Duodenal mucosa (tissue), 2 donors: ENCODE measurements around the gene OR2G3.

Source experiments
- H3K27ac ChIP-seq: one replicate; pipeline ENCODE4 v1.7.0; 2013; ENCODE audit warnings: low read depth, low read length
- H3K27me3 ChIP-seq, 2 donors: one replicate each; pipeline ENCODE4 v1.7.0; 2013; ENCODE audit warnings: low read length in 2 of 2, control low read depth in 1 of 2; ENCODE audit not compliant: insufficient read depth in 2 of 2, control insufficient read depth in 1 of 2
- H3K36me3 ChIP-seq, 2 donors: one replicate each; pipeline ENCODE4 v1.7.0; 2013; ENCODE audit warnings: low read length in 2 of 2, control low read depth in 1 of 2; ENCODE audit not compliant: insufficient read depth in 2 of 2, control insufficient read depth in 1 of 2
- H3K4me1 ChIP-seq, 2 donors: one replicate each; pipeline ENCODE4 v1.7.0; 2013; ENCODE audit warnings: low read length in 2 of 2, control low read depth in 1 of 2; ENCODE audit not compliant: insufficient read depth in 2 of 2, control insufficient read depth in 1 of 2
- H3K4me3 ChIP-seq, 2 donors: one replicate each; pipeline ENCODE4 v1.7.0; 2013; ENCODE audit warnings: low read length in 2 of 2, low read depth in 1 of 2
- H3K9ac ChIP-seq, 2 donors: one replicate each; pipeline ENCODE4 v1.7.0; 2013; ENCODE audit warnings: low read length in 2 of 2, low read depth in 1 of 2
- H3K9me3 ChIP-seq, 2 donors: one replicate each; pipeline ENCODE4 v1.7.0; 2013; ENCODE audit warnings: low read length in 2 of 2, control low read depth in 1 of 2; ENCODE audit not compliant: control insufficient read depth in 1 of 2

Gene OR2G3

GRCh38 chr1:247605286-247605685 is at the start of gene OR2G3:
Gene OR2G3, plus strand, starts transcription at chr1:247605586. Its CDS starts 0 bp downstream, at chr1:247605586.
- H3K27me3 ChIP-seq = no peaks in the 10 kb centered on the region
- H3K4me3 ChIP-seq = no peak within 1 kb of the TSS
- H3K27ac ChIP-seq = no peak within 1 kb of the TSS
- no peaks in the 10 kb centered on the region for H3K36me3 ChIP-seq
- H3K9ac ChIP-seq = no peak within 1 kb of the TSS
- H3K9me3 ChIP-seq = peaks cover 0 to 2% of the 10 kb centered on the region in 2 donors
- no peaks in the 10 kb centered on the region for H3K4me1 ChIP-seq

GRCh38 chr1:247557926-247558674 is 47.3 kb upstream of the OR2G3 start:
- no peaks in the 10 kb centered on the region for H3K4me1 ChIP-seq
- no peaks in the 10 kb centered on the region for H3K36me3 ChIP-seq

GRCh38 chr1:247561711-247562110 is 43.7 kb upstream of the OR2G3 start:
- no peak overlapping the region for H3K27ac ChIP-seq
- no peaks in the 10 kb centered on the region for H3K27me3 ChIP-seq
- H3K9me3 ChIP-seq = no peaks in the 10 kb centered on the region
- H3K4me3 ChIP-seq = no peak overlapping the region
- no peak overlapping the region for H3K9ac ChIP-seq
- H3K4me1 ChIP-seq = no peaks in the 10 kb centered on the region
- H3K36me3 ChIP-seq = no peaks in the 10 kb centered on the region

More at GRCh38 chr1:247557926-247558674, 47.3 kb upstream of the OR2G3 start:
- H3K9me3 ChIP-seq = no peaks in the 10 kb centered on the region
- H3K4me3 ChIP-seq = no peak overlapping the region
- no peak overlapping the region for H3K9ac ChIP-seq
- no peak overlapping the region for H3K27ac ChIP-seq
- H3K27me3 ChIP-seq = no peaks in the 10 kb centered on the region

GRCh38 chr1:247562198-247562597 is 43.2 kb upstream of the OR2G3 start:
- Histone ChIP-seq H3K27ac (no peak overlapping the region), H3K9ac (no peak overlapping the region), H3K4me1 (no peaks in the 10 kb centered on the region), H3K4me3 (no peak overlapping the region), H3K27me3 (no peaks in the 10 kb centered on the region), H3K36me3 (no peaks in the 10 kb centered on the region), H3K9me3 (no peaks in the 10 kb centered on the region)

GRCh38 chr1:247574236-247574635 is 31.1 kb upstream of the OR2G3 start:
- no peak overlapping the region for H3K27ac ChIP-seq
- no peaks in the 10 kb centered on the region for H3K27me3 ChIP-seq
- H3K4me3 ChIP-seq = no peak overlapping the region

GRCh38 chr1:247574664-247575063 is 30.7 kb upstream of the OR2G3 start:
- no peak overlapping the region for H3K9ac ChIP-seq
- no peaks in the 10 kb centered on the region for H3K4me1 ChIP-seq
- no peak overlapping the region for H3K4me3 ChIP-seq
- H3K27ac ChIP-seq = no peak overlapping the region
- no peaks in the 10 kb centered on the region for H3K9me3 ChIP-seq
- H3K27me3 ChIP-seq = no peaks in the 10 kb centered on the region
- H3K36me3 ChIP-seq = no peaks in the 10 kb centered on the region

More at GRCh38 chr1:247574236-247574635, 31.1 kb upstream of the OR2G3 start:
- H3K9me3 ChIP-seq = no peaks in the 10 kb centered on the region
- no peaks in the 10 kb centered on the region for H3K36me3 ChIP-seq
- no peak overlapping the region for H3K9ac ChIP-seq
- no peaks in the 10 kb centered on the region for H3K4me1 ChIP-seq

GRCh38 chr1:247576514-247576913 is 28.9 kb upstream of the OR2G3 start:
- Histone ChIP-seq H3K4me1 (no peaks in the 10 kb centered on the region), H3K4me3 (no peak overlapping the region), H3K36me3 (no peaks in the 10 kb centered on the region), H3K9me3 (no peaks in the 10 kb centered on the region), H3K27me3 (no peaks in the 10 kb centered on the region), H3K9ac (no peak overlapping the region), H3K27ac (no peak overlapping the region)

GRCh38 chr1:247578946-247579460 is 26.4 kb upstream of the OR2G3 start:
- Histone ChIP-seq H3K9me3 (no peaks in the 10 kb centered on the region), H3K27me3 (no peaks in the 10 kb centered on the region), H3K36me3 (no peaks in the 10 kb centered on the region), H3K27ac (no peak overlapping the region), H3K9ac (no peak overlapping the region), H3K4me3 (no peak overlapping the region), H3K4me1 (no peaks in the 10 kb centered on the region)

- H3K4me3 ChIP-seq = no peak within 1 kb of the TSS
- H3K36me3 ChIP-seq = no peaks in the 10 kb centered on the region
- no peaks in the 10 kb centered on the region for H3K4me1 ChIP-seq
- H3K27ac ChIP-seq = no peak within 1 kb of the TSS
- H3K9ac ChIP-seq = no peak within 1 kb of the TSS
- H3K27me3 ChIP-seq = no peaks in the 10 kb centered on the region
- peaks cover 2 to 3% of the 10 kb centered on the region in 2 donors for H3K9me3 ChIP-seq
Observed at GRCh38 chr1:247588060-247588459, 17.3 kb upstream of the OR2G3 start, which contains the start of gene OR2G2. Gene OR2G2, plus strand, starts transcription at chr1:247588360. Its CDS starts 0 bp downstream, at chr1:247588360.

- no peak overlapping the region for H3K27ac ChIP-seq
Observed at GRCh38 chr1:247613405-247613804, 8.0 kb downstream of the OR2G3 start.

More at GRCh38 chr1:247613405-247613804, 8.0 kb downstream of the OR2G3 start:
- Histone ChIP-seq H3K4me3 (no peak overlapping the region), H3K4me1 (no peaks in the 10 kb centered on the region), H3K9ac (no peak overlapping the region), H3K36me3 (no peaks in the 10 kb centered on the region), H3K9me3 (peaks cover 0 to 4% of the 10 kb centered on the region in 2 donors), H3K27me3 (no peaks in the 10 kb centered on the region)
